Panc1 (cell line): Measurements from ENCODE around the gene INS. TPM values are rescaled to one million over a fixed set of nuclear protein-coding genes. Genes with fewer than 3 reads are reported as not detected.
A peak's percentile ranks its signal among the peaks of the same experiment; 100 is the strongest.

ENCODE experiments used
- ATAC-seq: fragments of 200-7000 bp; cut with Tn5 transposase; 2 replicates; pipeline ENCODE4 v1.9.1; 2020; ENCODE audit warnings: mild to moderate bottlenecking, moderate library complexity
- BruUV-seq: library from RNA; stranded (reverse); fragments of 400-500 nt; replicated peaks from 2 replicates; lab custom pipeline; 2021; lab: Mats Ljungman, UMichigan
- CTCF ChIA-PET: fragments of 300-600 bp; sonication (Branson Sonifier 250); formaldehyde crosslinking; loops from one replicate; lab custom pipeline; 2022; ENCODE audit warnings: antibody characterized with exemption; lab: Charles Lee
- POLR2A ChIA-PET: fragments of 300-600 bp; sonication (Branson Sonifier 250); formaldehyde crosslinking; loops from one replicate; lab custom pipeline; 2022; ENCODE audit warnings: antibody characterized with exemption; lab: Charles Lee
- DNase-seq: peaks from one replicate; pipeline ENCODE4 v3.0.0-alpha.2; 2010; ENCODE audit warnings: low read depth, low spot score
- H3K27ac ChIP-seq: 2 replicates; pipeline ENCODE4 v1.5.1; 2011; ENCODE audit warnings: mild to moderate bottlenecking, low read length, inconsistent platforms
- H3K27me3 ChIP-seq: fragments of 200-500 bp; sonication (Bioruptor generic); 2 replicates; pipeline ENCODE4 v1.6.0; 2014; ENCODE audit warnings: low read length, inconsistent platforms; ENCODE audit not compliant: control insufficient read depth, insufficient read depth
- H3K36me3 ChIP-seq: fragments of 200-500 bp; sonication (Bioruptor generic); 2 replicates; pipeline ENCODE4 v1.5.1; 2014; ENCODE audit warnings: inconsistent platforms, mild to moderate bottlenecking, low read length, moderate library complexity; ENCODE audit not compliant: control insufficient read depth, insufficient read depth
- H3K4me1 ChIP-seq: 2 replicates; pipeline ENCODE4 v1.5.1; 2011; ENCODE audit warnings: inconsistent platforms, mild to moderate bottlenecking, low read length, moderate library complexity; ENCODE audit not compliant: control insufficient read depth, insufficient read depth
- H3K4me3 ChIP-seq, 2 experiments: 2 replicates each; pipeline ENCODE4 v1.5.1; 2011 to 2012; ENCODE audit warnings: low read depth in 2 of 2, low read length in 2 of 2, mild to moderate bottlenecking in 2 of 2, inconsistent platforms in 1 of 2, moderate library complexity in 1 of 2
- H3K9me3 ChIP-seq: fragments of 200-500 bp; sonication (Bioruptor generic); 2 replicates; pipeline ENCODE4 v1.5.1; 2014; ENCODE audit warnings: low read depth, mild to moderate bottlenecking, inconsistent platforms, low read length, moderate library complexity; ENCODE audit not compliant: control insufficient read depth, insufficient read depth
- CTCF ChIP-seq: fragments of 450-650 bp; IDR thresholded peaks from 2 replicates; pipeline ENCODE4 v1.5.1; 2017; ENCODE audit warnings: mild to moderate bottlenecking
- POLR2AphosphoS5 ChIP-seq: IDR thresholded peaks from 2 replicates; pipeline ENCODE4 v1.6.1; 2012; ENCODE audit warnings: mild to moderate bottlenecking, low read depth, low read length, moderate library complexity
- REST ChIP-seq, 2 experiments: IDR thresholded peaks; 2 replicates each; pipeline ENCODE4 v1.6.1; 2011 to 2012; ENCODE audit warnings: low read depth in 2 of 2, control low read depth in 1 of 2, low read length in 1 of 2, mild to moderate bottlenecking in 1 of 2, moderate library complexity in 1 of 2; ENCODE audit not compliant: insufficient read depth in 1 of 2
- SIN3A ChIP-seq: IDR thresholded peaks from 2 replicates; pipeline ENCODE4 v1.6.1; 2012; ENCODE audit warnings: low read depth, mild to moderate bottlenecking, low read length, moderate library complexity, borderline replicate concordance; ENCODE audit not compliant: insufficient read depth
- TCF7L2 ChIP-seq: IDR thresholded peaks from 2 replicates; pipeline ENCODE4 v1.6.1; 2011; ENCODE audit warnings: mild to moderate bottlenecking, low read depth, low read length, inconsistent platforms
- in situ Hi-C: cut with HindIII; loops from 2 replicates; pipeline ENCODE4 v1.10.0; 2016; ENCODE audit warnings: low sequenced_read_pairs, low pct_unique_long_range_greater_than_20kb
- intact Hi-C: fragments of 100-400 bp; cut with micrococcal nuclease; formaldehyde crosslinking; loops from one replicate; pipeline ENCODE4 v1.10.0; 2022; ENCODE audit not compliant: unreplicated experiment
- total RNA-seq: library from RNA; stranded (reverse); gene quantifications from one replicate; pipeline ENCODE4 v1.2.1, GENCODE V29; 2021; ENCODE audit not compliant: unreplicated experiment

The INS gene
- total RNA-seq, 1 experiment from 2014 or later, result not detected

- H3K27ac ChIP-seq, result no peak overlapping the region
- no peak for DNase-seq
- H3K9me3 ChIP-seq, result no peaks in the 10 kb centered on the region
- H3K4me1 ChIP-seq, result peaks cover 8% of the 10 kb centered on the region; the same call in 1 of the 2 replicates
- BruUV-seq, result no TSS peak
- ChIA-PET POLR2A (no interaction called here), CTCF (no interaction called here)
- no peaks in the 10 kb centered on the region for H3K27me3 ChIP-seq
- no peaks in the 10 kb centered on the region for H3K36me3 ChIP-seq
- no peak overlapping the region for H3K4me3 ChIP-seq
- TF ChIP-seq REST (IDR thresholded peaks at IDR 0.05; ENCODE audit: insufficient read depth in 1 of 2, low read depth in 2 of 2, low read length in 1 of 2), result no peak
- peak; percentile 93; the same call in 1 of the 2 replicates for TF ChIP-seq CTCF
- no peak for TF ChIP-seq SIN3A
- no peak for TF ChIP-seq TCF7L2
- no peak for TF ChIP-seq POLR2AphosphoS5
- intact Hi-C loops (no loop called here), in situ Hi-C loops (no loop called here)
- ATAC-seq, result no peak
Measured at GRCh38 chr11:2173150-2173693, 12.2 kb upstream of the INS start.

- ChIA-PET POLR2A (no interaction called here), CTCF (no interaction called here)
- intact Hi-C loops, result no loop called here
- no peaks in the 10 kb centered on the region for H3K27me3 ChIP-seq
- ATAC-seq (no peak), DNase-seq (no peak)
- no peak overlapping the region for H3K4me3 ChIP-seq
- TF ChIP-seq TCF7L2 (no peak), POLR2AphosphoS5 (no peak)
- no peaks in the 10 kb centered on the region for H3K9me3 ChIP-seq
- H3K36me3 ChIP-seq, result no peaks in the 10 kb centered on the region
- H3K27ac ChIP-seq, result no peak overlapping the region
- BruUV-seq, result no TSS peak
- H3K4me1 ChIP-seq, result peaks cover 8% of the 10 kb centered on the region; the same call in 1 of the 2 replicates
- in situ Hi-C loops, result no loop called here
Measured at GRCh38 chr11:2172676-2173075, 11.7 kb upstream of the INS start.

- no peak for ATAC-seq
- TF ChIP-seq SIN3A (no peak), TCF7L2 (no peak), POLR2AphosphoS5 (no peak), CTCF (no peak), REST (IDR thresholded peaks at IDR 0.05; ENCODE audit: insufficient read depth in 1 of 2, low read depth in 2 of 2, low read length in 1 of 2) (no peak)
- no peak within 1 kb of the TSS for H3K4me3 ChIP-seq
- no TSS peak for BruUV-seq
- no peak within 1 kb of the TSS for H3K27ac ChIP-seq
- H3K27me3 ChIP-seq, result no peaks in the 10 kb centered on the region
- in situ Hi-C loops, result no loop called here
- no peak for DNase-seq
- POLR2A ChIA-PET, result interaction anchor here (0.7 kb wide), 1 partner anchor 152 kb away, joined by 4 read pairs; no protein-coding TSS in a partner anchor
- no peaks in the 10 kb centered on the region for H3K9me3 ChIP-seq
- CTCF ChIA-PET, result interaction anchor here (1.1 kb wide), 1 partner anchor 21 kb away, joined by 3 read pairs; no protein-coding TSS in a partner anchor
- intact Hi-C loops, result no loop called here
- no peaks in the 10 kb centered on the region for H3K36me3 ChIP-seq
- H3K4me1 ChIP-seq, result peaks cover 8% of the 10 kb centered on the region; the same call in 1 of the 2 replicates
Measured at GRCh38 chr11:2171591-2172003, 10.6 kb upstream of the INS start, which contains the start of gene TH. Gene TH, minus strand, starts transcription at chr11:2171815. Its CDS starts 29 bp downstream, at chr11:2171786.
